Loucy (cell line): ENCODE data around the gene ZNF730.
"Not testable (repeated sequence)": the region's sequence is repeated elsewhere in the genome, so short reads cannot be mapped to it uniquely, and the experiment has no call there.

Experiments used
- H2AFZ ChIP-seq: fragments of 200-600 bp; sonication (generic); 2 replicates; pipeline ENCODE4 v1.6.0; 2016; ENCODE audit warnings: antibody characterized with exemption, mild to moderate bottlenecking, low read length, moderate library complexity
- H3F3A ChIP-seq: fragments of 200-600 bp; 2 replicates; pipeline ENCODE4 v1.6.0; 2016; ENCODE audit warnings: antibody characterized with exemption, low read depth, mild to moderate bottlenecking
- H3K27me3 ChIP-seq: fragments of 200-600 bp; sonication (generic); 2 replicates; pipeline ENCODE4 v1.6.1; 2014; ENCODE audit warnings: low read length, mild to moderate bottlenecking; ENCODE audit not compliant: insufficient read depth, poor library complexity, severe bottlenecking
- H3K36me3 ChIP-seq: fragments of 200-600 bp; sonication (generic); 2 replicates; pipeline ENCODE4 v1.6.1; 2016; ENCODE audit warnings: low read length; ENCODE audit not compliant: insufficient read depth
- H3K4me1 ChIP-seq: fragments of 200-600 bp; sonication (generic); 2 replicates; pipeline ENCODE4 v1.5.1; 2014; ENCODE audit warnings: low read length, mild to moderate bottlenecking; ENCODE audit not compliant: insufficient read depth, poor library complexity, severe bottlenecking
- H3K4me2 ChIP-seq: fragments of 200-600 bp; sonication (generic); 2 replicates; pipeline ENCODE4 v1.6.0; 2014; ENCODE audit warnings: antibody characterized with exemption, low read length, low read depth, mild to moderate bottlenecking; ENCODE audit not compliant: poor library complexity, severe bottlenecking
- H3K4me3 ChIP-seq: fragments of 200-600 bp; sonication (generic); 2 replicates; pipeline ENCODE4 v1.5.1; 2014; ENCODE audit warnings: low read length, mild to moderate bottlenecking, mixed read lengths; ENCODE audit not compliant: poor library complexity, severe bottlenecking
- H3K79me2 ChIP-seq: fragments of 200-600 bp; sonication (generic); 2 replicates; pipeline ENCODE4 v1.6.1; 2014; ENCODE audit warnings: low read length; ENCODE audit not compliant: insufficient read depth
- H3K9ac ChIP-seq: fragments of 200-600 bp; sonication (generic); 2 replicates; pipeline ENCODE4 v1.6.0; 2014; ENCODE audit warnings: mild to moderate bottlenecking, low read depth, low read length, moderate library complexity; ENCODE audit not compliant: poor library complexity, severe bottlenecking
- H3K9me2 ChIP-seq: fragments of 200-600 bp; sonication (generic); replicated peaks from 2 replicates; pipeline ENCODE4 v1.6.1; 2016; ENCODE audit warnings: low read depth, low read length, mixed read lengths
- H3K9me3 ChIP-seq: fragments of 200-600 bp; sonication (generic); 2 replicates; pipeline ENCODE4 v1.6.1; 2014; ENCODE audit warnings: mild to moderate bottlenecking, antibody characterized with exemption, low read length, low read depth; ENCODE audit not compliant: insufficient read depth
- H4K20me1 ChIP-seq: fragments of 200-600 bp; sonication (generic); 2 replicates; pipeline ENCODE4 v1.6.0; 2014; ENCODE audit warnings: antibody characterized with exemption, low read length, mild to moderate bottlenecking; ENCODE audit not compliant: insufficient read depth, poor library complexity, severe bottlenecking
- CTCF ChIP-seq: fragments of 200-600 bp; sonication (generic); conservative IDR thresholded peaks from 2 replicates; pipeline ENCODE4 v1.5.1; 2014; ENCODE audit warnings: mild to moderate bottlenecking, antibody characterized with exemption, low read length
- EZH2phosphoT487 ChIP-seq: fragments of 200-600 bp; IDR thresholded peaks from 2 replicates; pipeline ENCODE4 v1.6.1; 2018; ENCODE audit warnings: antibody characterized with exemption, mild to moderate bottlenecking, moderate library complexity, borderline replicate concordance

Gene ZNF730

DNA sequence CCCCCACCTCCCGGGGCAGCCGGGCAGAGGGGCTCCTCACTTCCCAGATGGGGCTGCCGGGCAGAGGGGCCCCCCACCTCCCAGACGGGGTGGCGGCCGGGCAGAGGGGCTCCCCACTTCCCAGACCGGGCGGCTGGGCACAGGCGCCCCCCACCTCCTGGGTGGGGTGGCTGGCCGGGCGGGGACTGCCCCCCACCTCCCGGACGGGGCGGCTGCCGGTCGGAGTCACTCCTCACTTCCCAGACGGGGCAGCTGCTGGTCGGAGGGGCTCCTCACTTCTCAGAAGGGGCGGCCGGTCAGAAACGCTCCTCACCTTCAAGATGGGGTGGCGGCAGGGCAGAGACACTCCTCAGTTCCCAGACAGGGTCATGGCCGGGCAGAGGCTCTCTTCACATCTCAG lies 43.9 kb downstream of the ZNF730 start:
- Histone ChIP-seq H3K9ac (no peak overlapping the region), H2AFZ (no peak overlapping the region), H3K9me3 (no peaks in the 10 kb centered on the region; the same call in 1 of the 2 replicates), H3K36me3 (no peaks in the 10 kb centered on the region), H3K27me3 (no peaks in the 10 kb centered on the region), H3K4me3 (no peak overlapping the region), H3F3A (no peaks in the 10 kb centered on the region), H3K79me2 (no peaks in the 10 kb centered on the region), H4K20me1 (no peaks in the 10 kb centered on the region), H3K9me2 (no peaks in the 10 kb centered on the region), H3K4me2 (no peak overlapping the region), H3K4me1 (no peaks in the 10 kb centered on the region)
- TF ChIP-seq EZH2phosphoT487 (no peak), CTCF (no peak)

DNA sequence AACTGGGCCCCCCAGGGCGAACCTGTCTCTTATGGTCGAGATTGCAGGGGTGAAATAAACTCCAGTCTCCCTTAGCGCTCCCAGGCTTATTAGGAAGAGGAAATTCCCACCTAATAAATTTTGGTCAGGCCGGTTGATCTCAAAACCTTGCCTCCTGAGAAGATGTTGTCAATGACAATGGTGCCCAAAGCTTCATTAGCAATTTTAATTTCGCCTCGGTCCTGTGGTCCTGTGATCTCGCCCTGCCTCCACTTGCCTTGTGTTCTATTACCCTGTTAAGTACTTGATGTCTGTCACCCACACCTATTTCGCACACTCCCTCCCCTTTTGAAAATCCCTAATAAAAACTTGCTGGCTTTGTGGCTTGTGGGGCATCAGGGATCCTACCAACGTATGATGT lies 51.5 kb downstream of the ZNF730 start:
- not testable (repeated sequence) for H3K4me1 ChIP-seq, H3K4me3 ChIP-seq, H3K27me3 ChIP-seq, H3K4me2 ChIP-seq, H2AFZ ChIP-seq, H3F3A ChIP-seq, H3K9ac ChIP-seq, H3K36me3 ChIP-seq, H3K9me3 ChIP-seq, H3K9me2 ChIP-seq, H3K79me2 ChIP-seq, H4K20me1 ChIP-seq

GRCh38 chr19:23183251-23183650 lies 66.4 kb downstream of the ZNF730 start:
- Histone ChIP-seq H3K79me2 (no peaks in the 10 kb centered on the region), H3F3A (no peaks in the 10 kb centered on the region), H3K4me2 (no peak overlapping the region), H2AFZ (no peak overlapping the region), H3K27me3 (no peaks in the 10 kb centered on the region), H3K4me1 (no peaks in the 10 kb centered on the region), H3K36me3 (no peaks in the 10 kb centered on the region), H3K4me3 (no peak overlapping the region), H3K9me2 (no peaks in the 10 kb centered on the region), H4K20me1 (no peaks in the 10 kb centered on the region), H3K9me3 (peaks cover 15% of the 10 kb centered on the region; the same call in 1 of the 2 replicates), H3K9ac (no peak overlapping the region)
- no peak for TF ChIP-seq CTCF
- no peak for TF ChIP-seq EZH2phosphoT487

DNA sequence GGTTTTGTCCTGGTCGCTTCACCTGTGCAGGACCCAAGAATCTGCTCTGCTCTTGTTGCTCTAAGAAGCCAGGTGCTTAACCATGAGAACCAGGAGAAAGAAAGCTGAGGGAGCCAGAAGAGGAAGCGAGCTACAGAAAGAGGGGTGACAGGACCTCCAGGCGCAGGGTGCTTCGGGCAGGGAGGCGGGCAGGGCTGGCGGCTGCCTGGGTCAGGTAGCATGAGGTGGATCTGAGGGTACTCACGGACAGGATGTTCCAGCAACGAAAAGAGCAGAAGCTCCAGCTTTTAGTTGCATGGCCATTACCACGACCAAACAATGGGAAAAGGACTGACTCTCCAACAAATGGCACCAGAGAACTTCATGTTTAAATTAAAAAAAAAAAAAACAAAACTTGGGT lies 73.5 kb downstream of the ZNF730 start:
- no peaks in the 10 kb centered on the region for H3K36me3 ChIP-seq
- H3K9ac ChIP-seq: no peak overlapping the region
- no peak overlapping the region for H3K4me3 ChIP-seq
- no peaks in the 10 kb centered on the region for H3K4me1 ChIP-seq
- no peak overlapping the region for H2AFZ ChIP-seq
- no peaks in the 10 kb centered on the region for H3F3A ChIP-seq
- H4K20me1 ChIP-seq: no peaks in the 10 kb centered on the region
- TF ChIP-seq CTCF (no peak), EZH2phosphoT487 (no peak)
- no peaks in the 10 kb centered on the region; the same call in 1 of the 2 replicates for H3K9me3 ChIP-seq
- H3K27me3 ChIP-seq: no peaks in the 10 kb centered on the region
- H3K4me2 ChIP-seq: no peak overlapping the region
- no peaks in the 10 kb centered on the region for H3K79me2 ChIP-seq
- H3K9me2 ChIP-seq: no peaks in the 10 kb centered on the region
